K562 (cell line): ENCODE data around the gene MXRA7. TPM values are rescaled to one million over a fixed set of nuclear protein-coding genes. Genes with fewer than 3 reads are reported as not detected.

Experiments
- CEBPG ChIP-seq, 3 experiments: fragments of 200-800 bp in 1 of 3; sonication (Bioruptor generic) in 1 of 3; sonication (generic) in 1 of 3; formaldehyde crosslinking in 1 of 3; IDR thresholded peaks in 2 of 3; conservative IDR thresholded peaks in 1 of 3; 2 replicates each; pipeline versions ENCODE4 v1.6.1 to v1.8.0; 2016 to 2022; ENCODE audit warnings: missing compliant biosample characterization in 2 of 3, missing genetic modification characterization in 2 of 3, mild to moderate bottlenecking in 1 of 3, missing genetic modification reagents in 1 of 3
- CLOCK ChIP-seq: fragments of 250-450 bp; sonication (Bioruptor Pico); IDR thresholded peaks from 2 replicates; pipeline ENCODE4 v1.4.0; 2020; ENCODE audit warnings: mild to moderate bottlenecking, moderate library complexity, borderline replicate concordance
- DMBX1 ChIP-seq: fragments of 250-450 bp; sonication (Bioruptor Pico); IDR thresholded peaks from 2 replicates; pipeline ENCODE4 v1.8.0; 2022; ENCODE audit warnings: inconsistent platforms, mild to moderate bottlenecking, moderate library complexity, borderline replicate concordance
- ETS1 ChIP-seq: conservative IDR thresholded peaks from 2 replicates; pipeline ENCODE4 v1.6.1; 2011; ENCODE audit warnings: low read depth, mild to moderate bottlenecking, low read length; ENCODE audit not compliant: control insufficient read depth
- IRF9 ChIP-seq: fragments of 450-650 bp; IDR thresholded peaks from 2 replicates; pipeline ENCODE4 v1.6.1; 2016; ENCODE audit warnings: missing biosample characterization, missing genetic modification characterization
- SMARCE1 ChIP-seq: fragments of 450-650 bp; IDR thresholded peaks from 2 replicates; pipeline ENCODE4 v1.7.1; 2016; ENCODE audit warnings: mild to moderate bottlenecking
- TRIM25 ChIP-seq: fragments of 450-650 bp; IDR thresholded peaks from 2 replicates; pipeline ENCODE4 v1.7.0; 2016; ENCODE audit warnings: borderline replicate concordance
- ZBTB40 ChIP-seq, 2 experiments: fragments of 450-650 bp in 1 of 2; sonication (generic) in 1 of 2; formaldehyde crosslinking in 1 of 2; IDR thresholded peaks; 2 replicates each; pipeline versions ENCODE4 v1.7.1 to v1.9.0; 2016 to 2022; ENCODE audit warnings: inconsistent platforms in 1 of 2, mild to moderate bottlenecking in 1 of 2, missing genetic modification reagents in 1 of 2
- ZEB2 ChIP-seq: fragments of 450-650 bp; IDR thresholded peaks from 2 replicates; pipeline ENCODE4 v1.6.1; 2016
- polyA plus RNA-seq, 8 experiments: library from polyadenylated mRNA; depleted of rRNA in 4 of 8; stranded (reverse) in 5 of 8; unstranded in 3 of 8; fragments of >200 nt; fragmentation: Nextera tagmentation in 2 of 8; fragmentation: Illumina TruSeq in 1 of 8; extraction: Ambion mirVana in 2 of 8; extraction: Trizol in 1 of 8; gene quantifications; 2 replicates each; pipeline versions ENCODE4 v1.2.1 to v1.2.3, GENCODE V29; 2011 to 2014; ENCODE audit warnings: inconsistent platforms in 1 of 8, missing spikeins in 1 of 8
- total RNA-seq, 7 experiments: library from RNA; depleted of rRNA in 6 of 7; stranded (reverse); fragments of >200 nt in 6 of 7; fragmentation: Illumina TruSeq in 2 of 7; extraction: Trizol in 2 of 7; gene quantifications; 2 replicates each; pipeline versions ENCODE4 v1.2.1 to v1.2.3, GENCODE V29; 2011 to 2021; ENCODE audit warnings: low replicate concordance in 1 of 7

The MXRA7 gene
- total and polyA plus RNA-seq, 9 of the 15 experiments (the other 6 are each of a cell fraction or from before 2014, with no cell fraction given) = 2.6 to 38.4 (median 14.3) TPM

- TF ChIP-seq ETS1 (no peak), ZEB2 (peak; percentile 92), IRF9 (tag) (0 out of 2 replicates have a peak, but pooled peaks have one; percentile 26), DMBX1 (CRISPR knock-in tag) (peak; percentile 41; the same call in 1 of the 2 replicates), CEBPG (CRISPR knock-in tag; IDR thresholded peaks at IDR 0.05) (0 out of 2 replicates have a peak, but pooled peaks have one; percentile 38), CEBPG (tag; conservative IDR thresholded peaks at IDR 0.05 in 1 of 2, IDR thresholded peaks at IDR 0.05 in 1 of 2) (no peak), SMARCE1 (no peak), TRIM25 (no peak), CLOCK (CRISPR knock-in tag) (no peak), ZBTB40 (IDR thresholded peaks at IDR 0.05) (0 out of 2 replicates have a peak, but pooled peaks have one; percentile 40), ZBTB40 (CRISPR knock-in tag; IDR thresholded peaks at IDR 0.05) (no peak)
Measured at GRCh38 chr17:76641501-76641900, 69.3 kb downstream of the MXRA7 start (continued).
